ENCODE results near the gene FALEC. TPM values are rescaled to one million over a fixed set of nuclear protein-coding genes. Genes with fewer than 3 reads are reported as not detected.

FALEC gene
- total and polyA plus RNA-seq, 8 donors, result 0.93 TPM; not detected in 7

GRCh38 chr1:150576794-150577556, 61.4 kb downstream of the FALEC start:
- TF ChIP-seq POLR2AphosphoS5 (IDR thresholded peaks at IDR 0.05) (peak in 1 of 3 donors; percentile 12), POLR2A (IDR thresholded peaks at IDR 0.05) (no peak)
- H3K27me3 ChIP-seq, result no peaks in the 10 kb centered on the region
- DNase-seq, result peak in 1 of 2 donors; percentile 68
- peak overlapping the region; percentile 71 to 100 (median 100) for H3K27ac ChIP-seq
- peaks cover 45 to 66% (median 49%) of the 10 kb centered on the region in 4 donors for H3K4me1 ChIP-seq
- 0 to 8% (median 4%) methylated on average over 2 of the region's 2 CpGs for WGBS, 5 donors
- peak overlapping the region; percentile 74 to 99 (median 88) for H3K4me3 ChIP-seq
- intact Hi-C loops (cut with DNase I; ENCODE audit: low total_unique reads), result no loop called here
- H3K9me3 ChIP-seq, result no peaks in the 10 kb centered on the region
- peaks cover 54 to 58% (median 57%) of the 10 kb centered on the region in 4 donors for H3K36me3 ChIP-seq

GRCh38 chr1:150577557-150578271, 62.2 kb downstream of the FALEC start:
- H3K27ac ChIP-seq, result peak overlapping the region; percentile 94 to 100 (median 100)
- WGBS, 5 donors, result 0 to 2% (median 1%) methylated on average over 11 of the region's 11 CpGs
- DNase-seq, result peak in 1 of 2 donors; percentile 74
- intact Hi-C loops (cut with DNase I; ENCODE audit: low total_unique reads), result no loop called here
- no peaks in the 10 kb centered on the region for H3K9me3 ChIP-seq
- no peak for TF ChIP-seq POLR2A (IDR thresholded peaks at IDR 0.05)
- peak; percentile 23 to 54 (median 49) for TF ChIP-seq POLR2AphosphoS5 (IDR thresholded peaks at IDR 0.05)
- no peak for TF ChIP-seq CTCF (IDR thresholded peaks at IDR 0.05)
- TF ChIP-seq EP300 (IDR thresholded peaks at IDR 0.05), result no peak
- peaks cover 38 to 59% (median 42%) of the 10 kb centered on the region in 4 donors for H3K4me1 ChIP-seq
- H3K4me3 ChIP-seq, result peak overlapping the region; percentile 74 to 99 (median 88)
- no peaks in the 10 kb centered on the region for H3K27me3 ChIP-seq
- H3K36me3 ChIP-seq, result peaks cover 49 to 53% (median 51%) of the 10 kb centered on the region in 4 donors

- peak overlapping the region; percentile 74 to 99 (median 88) for H3K4me3 ChIP-seq
- intact Hi-C loops (cut with DNase I; ENCODE audit: low total_unique reads), result no loop called here
- H3K36me3 ChIP-seq, result peaks cover 41 to 45% (median 43%) of the 10 kb centered on the region in 4 donors
- DNase-seq, result peak in 1 of 2 donors; percentile 92
- H3K4me1 ChIP-seq, result peaks cover 30 to 51% (median 34%) of the 10 kb centered on the region in 4 donors
- WGBS, 5 donors, result 0 to 1% (median 0%) methylated on average over 39 to 50 of the region's 50 CpGs
- H3K9me3 ChIP-seq, result no peaks in the 10 kb centered on the region
- H3K27me3 ChIP-seq, result no peaks in the 10 kb centered on the region
- H3K27ac ChIP-seq, result peak overlapping the region; percentile 94 to 100 (median 100)
- TF ChIP-seq POLR2A (IDR thresholded peaks at IDR 0.05) (no peak), CTCF (IDR thresholded peaks at IDR 0.05) (no peak), POLR2AphosphoS5 (IDR thresholded peaks at IDR 0.05) (peak; percentile 76 to 91 (median 84)), EP300 (IDR thresholded peaks at IDR 0.05) (no peak)
Measured at GRCh38 chr1:150578272-150579109, 62.9 kb downstream of the FALEC start.

GRCh38 chr1:150579110-150579944, 63.8 kb downstream of the FALEC start, which contains the start of gene MCL1:
Gene MCL1, minus strand, starts transcription at chr1:150579610. Its CDS starts 80 bp downstream, at chr1:150579530.
- peak; percentile 95 to 98 for DNase-seq
- peak within 1 kb of the TSS; percentile 94 to 100 (median 100) for H3K27ac ChIP-seq
- no peaks in the 10 kb centered on the region for H3K9me3 ChIP-seq
- H3K4me1 ChIP-seq, result peaks cover 22 to 43% (median 25%) of the 10 kb centered on the region in 4 donors
- H3K27me3 ChIP-seq, result no peaks in the 10 kb centered on the region
- H3K4me3 ChIP-seq, result peak within 1 kb of the TSS; percentile 74 to 99 (median 88)
- TF ChIP-seq POLR2AphosphoS5 (IDR thresholded peaks at IDR 0.05), result peak; percentile 93 to 100 (median 99)
- TF ChIP-seq EP300 (IDR thresholded peaks at IDR 0.05), result no peak
- TF ChIP-seq CTCF (IDR thresholded peaks at IDR 0.05), result peak in 2 of 7 experiments; percentile 17 to 29
- TF ChIP-seq POLR2A (IDR thresholded peaks at IDR 0.05), result peak in 2 of 4 donors; percentile 83 to 97
- whole genome bisulfite sequencing, 5 donors, result 0 to 1% (median 0%) methylated on average over 28 to 94 of the region's 94 CpGs
- intact Hi-C loops (cut with DNase I; ENCODE audit: low total_unique reads), result no loop called here
- H3K36me3 ChIP-seq, result peaks cover 33 to 37% (median 35%) of the 10 kb centered on the region in 4 donors

Measured in stomach (tissue), 9 donors.